C4-2B (cell line): Measurements from ENCODE around the gene LRP1B.

Experiments
- H3K27ac ChIP-seq: fragments of 450-650 bp; 2 replicates; pipeline ENCODE4 v1.5.1; 2017
- CTCF ChIP-seq: fragments of 450-650 bp; conservative IDR thresholded peaks from 2 replicates; pipeline ENCODE4 v1.5.1; 2017; ENCODE audit warnings: mild to moderate bottlenecking
- ZFX ChIP-seq: fragments of 450-650 bp; IDR thresholded peaks from 2 replicates; pipeline ENCODE4 v1.6.1; 2017

LRP1B gene

GRCh38 chr2:142030735-142031134, 100.1 kb downstream of the LRP1B start:
- TF ChIP-seq ZFX (no peak), CTCF (no peak)
- H3K27ac ChIP-seq = no peak overlapping the region

GRCh38 chr2:142029974-142030373, 100.8 kb downstream of the LRP1B start:
- no peak for TF ChIP-seq CTCF
- no peak for TF ChIP-seq ZFX
- H3K27ac ChIP-seq = no peak overlapping the region

- no peak overlapping the region for H3K27ac ChIP-seq
- TF ChIP-seq ZFX (no peak), CTCF (no peak)
These were observed 105.4 kb downstream of the LRP1B start for GRCh38 chr2:142025394-142025793.

- no peak for TF ChIP-seq ZFX
- no peak overlapping the region for H3K27ac ChIP-seq
These were observed 110.4 kb downstream of the LRP1B start for GRCh38 chr2:142020368-142020767.

GRCh38 chr2:142014536-142014935, 116.3 kb downstream of the LRP1B start:
- no peak for TF ChIP-seq CTCF
- no peak overlapping the region for H3K27ac ChIP-seq

- TF ChIP-seq ZFX (no peak), CTCF (no peak)
- no peak overlapping the region for H3K27ac ChIP-seq
These were observed 118.0 kb downstream of the LRP1B start for GRCh38 chr2:142012797-142013196.

- TF ChIP-seq ZFX (no peak), CTCF (no peak)
- no peak overlapping the region for H3K27ac ChIP-seq
These were observed 120.1 kb downstream of the LRP1B start for GRCh38 chr2:142010477-142011270.
